Measurements from ENCODE around the gene CALN1. TPM values are rescaled to one million over a fixed set of nuclear protein-coding genes. Genes with fewer than 3 reads are reported as not detected.

CALN1 gene
- total and polyA plus RNA-seq, 9 of the 15 experiments (the other 6 are each of a cell fraction or from before 2014, with no cell fraction given), result 1.4 to 7.5 (median 3.3) TPM

GRCh38 chr7:71770269-71770907 is 641.8 kb downstream of the CALN1 start:
- Histone ChIP-seq H4K20me1 (replicated peaks; ENCODE audit: control insufficient read depth, insufficient read depth, low read length) (no peaks in the 10 kb centered on the region), H3K4me1 (replicated peaks in 1 of 2; ENCODE audit: control insufficient read depth in 2 of 2, insufficient read depth in 2 of 2, low read length in 2 of 2) (no peaks in the 10 kb centered on the region), H3K9me3 (replicated peaks; ENCODE audit: control insufficient read depth, insufficient read depth, low read depth, low read length) (no peaks in the 10 kb centered on the region), H3K27me3 (ENCODE audit: control insufficient read depth in 2 of 2, insufficient read depth in 2 of 2, low read length in 2 of 2) (peaks cover 3 to 6% of the 10 kb centered on the region in 2 experiments; a peak in 4 of 5 replicates), H3K4me3 (no peak overlapping the region), H3K4me2 (ENCODE audit: insufficient read depth, low read length) (no peak overlapping the region), H2AFZ (ENCODE audit: low read depth, low read length) (no peak overlapping the region), H3K27ac (ENCODE audit: extremely low read depth, low read depth, low read length) (no peak overlapping the region), H3K79me2 (ENCODE audit: control insufficient read depth, insufficient read depth, low read length) (no peaks in the 10 kb centered on the region), H3K36me3 (ENCODE audit: control insufficient read depth, insufficient read depth, low read length) (no peaks in the 10 kb centered on the region), H3K9me1 (ENCODE audit: control insufficient read depth, insufficient read depth, low read length) (no peaks in the 10 kb centered on the region), H3K9ac (ENCODE audit: insufficient read depth in 1 of 2, low read depth in 2 of 2, low read length in 2 of 2) (no peak overlapping the region)
- WGBS (ENCODE audit: insufficient coverage, low coverage, missing lambda C conversion rate), result 0% methylated on average over 8 of the region's 11 CpGs
- no peak for ATAC-seq
- DNase-seq (ENCODE audit: extremely low read depth in 1 of 4, low spot score in 3 of 4), result no peak
- FAIRE-seq, result no peak
- BruUV-seq (replicated peaks), result no TSS peak
- in situ Hi-C loops (cut with MboI), result no loop called here
- intact Hi-C loops (cut with micrococcal nuclease), result loop anchor here (10.0 kb wide), 1 partner anchor 64 kb away; no protein-coding TSS in a partner anchor
- POLR2A ChIA-PET, result no interaction called here
- CTCF ChIA-PET (ENCODE audit: low intra/inter-chr PET ratio), result no interaction called here
- TF ChIP-seq MEF2A (IDR thresholded peaks at IDR 0.05; ENCODE audit: control insufficient read depth, low read depth, low read length) (no peak), RB1 (IDR thresholded peaks at IDR 0.05; ENCODE audit: low read depth) (no peak), TOE1 (IDR thresholded peaks at IDR 0.05; ENCODE audit: borderline replicate concordance) (no peak), TOE1 (CRISPR knock-in tag; IDR thresholded peaks at IDR 0.05; ENCODE audit: borderline replicate concordance, low read depth) (no peak), CCAR2 (IDR thresholded peaks at IDR 0.05; ENCODE audit: low read depth, low read length) (no peak)

DNA sequence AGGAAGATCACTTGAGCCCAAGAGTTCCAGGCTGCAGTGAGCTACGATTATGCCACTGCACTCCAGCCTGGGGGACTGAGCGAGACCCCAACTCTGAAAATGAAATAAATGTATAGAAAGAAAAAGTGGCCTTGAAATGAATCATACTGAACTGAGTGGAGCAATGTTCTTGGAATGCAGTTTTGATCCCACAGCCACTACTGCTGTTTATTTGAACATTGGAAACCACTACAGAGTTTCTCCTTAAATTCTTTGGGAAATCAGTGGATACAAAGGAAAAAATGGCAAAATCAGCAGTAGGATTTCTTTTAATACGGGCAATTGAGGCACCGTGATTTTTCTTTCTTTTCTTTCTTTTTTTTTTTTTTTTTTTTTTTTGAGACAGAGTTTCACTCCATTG is 642.8 kb downstream of the CALN1 start:
- 0% methylated on average over 4 of the region's 4 CpGs for WGBS (ENCODE audit: insufficient coverage, low coverage, missing lambda C conversion rate)
- in situ Hi-C loops (cut with MboI) (no loop called here), intact Hi-C loops (cut with micrococcal nuclease) (no loop called here)
- FAIRE-seq, result no peak
- BruUV-seq (replicated peaks), result no TSS peak
- no peaks in the 10 kb centered on the region for H3K4me1 ChIP-seq (replicated peaks in 1 of 2; ENCODE audit: control insufficient read depth in 2 of 2, insufficient read depth in 2 of 2, low read length in 2 of 2)
- CTCF ChIA-PET (ENCODE audit: low intra/inter-chr PET ratio), result no interaction called here
- no peaks in the 10 kb centered on the region for H3K9me1 ChIP-seq (ENCODE audit: control insufficient read depth, insufficient read depth, low read length)
- no peak overlapping the region for H3K27ac ChIP-seq (ENCODE audit: extremely low read depth, low read depth, low read length)
- no peak for ATAC-seq
- no peak for DNase-seq (ENCODE audit: extremely low read depth in 1 of 4, low spot score in 3 of 4)
- no peak overlapping the region for H3K9ac ChIP-seq (ENCODE audit: insufficient read depth in 1 of 2, low read depth in 2 of 2, low read length in 2 of 2)
- no peaks in the 10 kb centered on the region for H3K36me3 ChIP-seq (ENCODE audit: control insufficient read depth, insufficient read depth, low read length)
- no peak overlapping the region for H2AFZ ChIP-seq (ENCODE audit: low read depth, low read length)
- POLR2A ChIA-PET, result interaction anchor here (0.5 kb wide), 2 partner anchors 113 to 415 kb away, joined by 3 to 4 read pairs; no protein-coding TSS in a partner anchor
- H3K4me2 ChIP-seq (ENCODE audit: insufficient read depth, low read length), result no peak overlapping the region
- peaks cover 3 to 6% of the 10 kb centered on the region in 2 experiments; a peak in 4 of 5 replicates for H3K27me3 ChIP-seq (ENCODE audit: control insufficient read depth in 2 of 2, insufficient read depth in 2 of 2, low read length in 2 of 2)
- no peak overlapping the region for H3K4me3 ChIP-seq
- no peaks in the 10 kb centered on the region for H3K79me2 ChIP-seq (ENCODE audit: control insufficient read depth, insufficient read depth, low read length)
- no peaks in the 10 kb centered on the region for H3K9me3 ChIP-seq (replicated peaks; ENCODE audit: control insufficient read depth, insufficient read depth, low read depth, low read length)
- no peaks in the 10 kb centered on the region for H4K20me1 ChIP-seq (replicated peaks; ENCODE audit: control insufficient read depth, insufficient read depth, low read length)
- TF ChIP-seq ADNP (tag; IDR thresholded peaks at IDR 0.05) (no peak), MIER1 (IDR thresholded peaks at IDR 0.05; ENCODE audit: low read depth) (no peak), KDM4B (IDR thresholded peaks at IDR 0.05; ENCODE audit: borderline replicate concordance in 2 of 2, low read depth in 1 of 2) (no peak), LCOR (CRISPR knock-in tag; IDR thresholded peaks at IDR 0.05) (no peak), IRF2 (CRISPR knock-in tag; IDR thresholded peaks at IDR 0.05) (no peak)
- TF ChIP-seq, protein P1, sequence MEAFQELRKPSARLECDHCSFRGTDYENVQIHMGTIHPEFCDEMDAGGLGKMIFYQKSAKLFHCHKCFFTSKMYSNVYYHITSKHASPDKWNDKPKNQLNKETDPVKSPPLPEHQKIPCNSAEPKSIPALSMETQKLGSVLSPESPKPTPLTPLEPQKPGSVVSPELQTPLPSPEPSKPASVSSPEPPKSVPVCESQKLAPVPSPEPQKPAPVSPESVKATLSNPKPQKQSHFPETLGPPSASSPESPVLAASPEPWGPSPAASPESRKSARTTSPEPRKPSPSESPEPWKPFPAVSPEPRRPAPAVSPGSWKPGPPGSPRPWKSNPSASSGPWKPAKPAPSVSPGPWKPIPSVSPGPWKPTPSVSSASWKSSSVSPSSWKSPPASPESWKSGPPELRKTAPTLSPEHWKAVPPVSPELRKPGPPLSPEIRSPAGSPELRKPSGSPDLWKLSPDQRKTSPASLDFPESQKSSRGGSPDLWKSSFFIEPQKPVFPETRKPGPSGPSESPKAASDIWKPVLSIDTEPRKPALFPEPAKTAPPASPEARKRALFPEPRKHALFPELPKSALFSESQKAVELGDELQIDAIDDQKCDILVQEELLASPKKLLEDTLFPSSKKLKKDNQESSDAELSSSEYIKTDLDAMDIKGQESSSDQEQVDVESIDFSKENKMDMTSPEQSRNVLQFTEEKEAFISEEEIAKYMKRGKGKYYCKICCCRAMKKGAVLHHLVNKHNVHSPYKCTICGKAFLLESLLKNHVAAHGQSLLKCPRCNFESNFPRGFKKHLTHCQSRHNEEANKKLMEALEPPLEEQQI (IDR thresholded peaks at IDR 0.05), result no peak
- TF ChIP-seq, protein P2, sequence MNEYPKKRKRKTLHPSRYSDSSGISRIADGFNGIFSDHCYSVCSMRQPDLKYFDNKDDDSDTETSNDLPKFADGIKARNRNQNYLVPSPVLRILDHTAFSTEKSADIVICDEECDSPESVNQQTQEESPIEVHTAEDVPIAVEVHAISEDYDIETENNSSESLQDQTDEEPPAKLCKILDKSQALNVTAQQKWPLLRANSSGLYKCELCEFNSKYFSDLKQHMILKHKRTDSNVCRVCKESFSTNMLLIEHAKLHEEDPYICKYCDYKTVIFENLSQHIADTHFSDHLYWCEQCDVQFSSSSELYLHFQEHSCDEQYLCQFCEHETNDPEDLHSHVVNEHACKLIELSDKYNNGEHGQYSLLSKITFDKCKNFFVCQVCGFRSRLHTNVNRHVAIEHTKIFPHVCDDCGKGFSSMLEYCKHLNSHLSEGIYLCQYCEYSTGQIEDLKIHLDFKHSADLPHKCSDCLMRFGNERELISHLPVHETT (CRISPR knock-in tag; conservative IDR thresholded peaks at IDR 0.05 in 1 of 2, IDR thresholded peaks at IDR 0.05 in 1 of 2), result no peak
